Psoas muscle (tissue), 8 donors: ENCODE measurements around the gene AMH. TPM values are rescaled to one million over a fixed set of nuclear protein-coding genes. Genes with fewer than 3 reads are reported as not detected.

Source experiments
- ATAC-seq, 4 donors: fragments of 200-7000 bp; cut with Tn5 transposase; one replicate each; pipeline ENCODE4 v1.9.1; 2020; ENCODE audit warnings: moderate library complexity in 3 of 4, mild to moderate bottlenecking in 2 of 4
- DNase-seq, 2 donors: peaks; one replicate each; pipeline ENCODE4 v3.0.0-alpha.2; 2020
- H3K27ac ChIP-seq: fragments of 200-600 bp; one replicate; pipeline ENCODE4 v1.8.0; 2022
- H3K27me3 ChIP-seq, 3 donors: fragments of 200-600 bp in 1 of 3; one replicate each; pipeline versions ENCODE4 v1.6.1 to v1.8.0; 2013 to 2022; ENCODE audit warnings: low read length in 2 of 3, mild to moderate bottlenecking in 2 of 3, moderate library complexity in 1 of 3; ENCODE audit not compliant: insufficient read depth in 3 of 3
- H3K36me3 ChIP-seq, 2 donors: fragments of 200-600 bp in 1 of 2; one replicate each; pipeline versions ENCODE4 v1.6.1 to v1.8.0; 2013 to 2022; ENCODE audit warnings: low read depth in 1 of 2, mild to moderate bottlenecking in 1 of 2, moderate library complexity in 1 of 2; ENCODE audit not compliant: insufficient read depth in 1 of 2
- H3K4me1 ChIP-seq: fragments of 200-600 bp; one replicate; pipeline ENCODE4 v1.8.0; 2022
- H3K4me3 ChIP-seq: fragments of 200-600 bp; one replicate; pipeline ENCODE4 v1.8.0; 2022; ENCODE audit warnings: mild to moderate bottlenecking
- H3K9me3 ChIP-seq: fragments of 200-600 bp; one replicate; pipeline ENCODE4 v1.8.0; 2022
- WGBS, 3 donors: extraction: QIAGEN DNeasy Blood & Tissue Kit; methylation state at CpG; one replicate each; pipeline versions ENCODE4 v1.1.6 to v1.1.7; 2013; 5-methylcytosine and 5-hydroxymethylcytosine counted together
- intact Hi-C, 2 donors: fragments of 100-400 bp; cut with DNase I; formaldehyde crosslinking; loops; one replicate each; pipeline versions ENCODE4 v1.11.0 to v1.14.2; 2022
- polyA plus RNA-seq, 3 donors: library from polyadenylated mRNA; stranded (reverse); fragments of 200-250 nt; gene quantifications; one replicate each; pipeline ENCODE4 v1.2.3, GENCODE V29; 2013
- total RNA-seq, 4 donors: library from RNA; stranded (reverse); fragmentation: NEBNext Ultra II Directional in 2 of 4; extraction: Animal tissue kit (Norgen Biotek cat#: 25700) in 2 of 4; gene quantifications; one replicate each; pipeline versions ENCODE4 v1.2.1 to v1.2.4, GENCODE V29; 2021 to 2023
- TF ChIP-seq, protein P1 (sequence below): fragments of 200-600 bp; IDR thresholded peaks from one replicate; pipeline ENCODE4 v1.8.0; 2022; ENCODE audit warnings: antibody characterized with exemption
- donor health status: healthy with polysubstance abuse.
- donor health status: DM: no; HTN: no; CAD: no; lungs with moderate emphysema.
- donor health status: Bipolar disorder and iron deficiency.
- donor health status: healthy.
- donor health status: DM: yes; HTN: yes; CAD: no.
- donor health status: DM: no; HTN: no; CAD: no.
- donor health status: DM: no; HTN: no; CAD: no.
- donor health status: DM: yes; HTN: yes; CAD: no.

Gene AMH
- total and polyA plus RNA-seq, 7 donors = 0.38 to 3.6 (median 2.2) TPM

- Histone ChIP-seq H3K27me3 (no peaks in the 10 kb centered on the region), H3K4me3 (peak within 1 kb of the TSS; percentile 97), H3K4me1 (peaks cover 49% of the 10 kb centered on the region), H3K36me3 (peaks cover 0 to 23% of the 10 kb centered on the region in 2 donors), H3K9me3 (no peaks in the 10 kb centered on the region), H3K27ac (peak within 1 kb of the TSS; percentile 91)
- WGBS, 3 donors = 0% methylated on average over 61 to 80 of the region's 80 CpGs
- DNase-seq = peak; percentile 97 to 99
- intact Hi-C loops = loop anchor here (2.0 to 10.0 kb wide), 6 partner anchors 36 to 156 kb away; partner anchors contain the start of genes AP3D1 (in 1 of the 2), LSM7 (in 1 of the 2) and SPPL2B (in 1 of the 2)
- TF ChIP-seq, protein P1, sequence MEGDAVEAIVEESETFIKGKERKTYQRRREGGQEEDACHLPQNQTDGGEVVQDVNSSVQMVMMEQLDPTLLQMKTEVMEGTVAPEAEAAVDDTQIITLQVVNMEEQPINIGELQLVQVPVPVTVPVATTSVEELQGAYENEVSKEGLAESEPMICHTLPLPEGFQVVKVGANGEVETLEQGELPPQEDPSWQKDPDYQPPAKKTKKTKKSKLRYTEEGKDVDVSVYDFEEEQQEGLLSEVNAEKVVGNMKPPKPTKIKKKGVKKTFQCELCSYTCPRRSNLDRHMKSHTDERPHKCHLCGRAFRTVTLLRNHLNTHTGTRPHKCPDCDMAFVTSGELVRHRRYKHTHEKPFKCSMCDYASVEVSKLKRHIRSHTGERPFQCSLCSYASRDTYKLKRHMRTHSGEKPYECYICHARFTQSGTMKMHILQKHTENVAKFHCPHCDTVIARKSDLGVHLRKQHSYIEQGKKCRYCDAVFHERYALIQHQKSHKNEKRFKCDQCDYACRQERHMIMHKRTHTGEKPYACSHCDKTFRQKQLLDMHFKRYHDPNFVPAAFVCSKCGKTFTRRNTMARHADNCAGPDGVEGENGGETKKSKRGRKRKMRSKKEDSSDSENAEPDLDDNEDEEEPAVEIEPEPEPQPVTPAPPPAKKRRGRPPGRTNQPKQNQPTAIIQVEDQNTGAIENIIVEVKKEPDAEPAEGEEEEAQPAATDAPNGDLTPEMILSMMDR = peak; percentile 93
- ATAC-seq = peak; percentile 88 to 90 (median 88)
Measured at GRCh38 chr19:2236314-2237050, 12.6 kb upstream of the AMH start, which contains the start of the genes PLEKHJ1 and SF3A2. Gene PLEKHJ1 (minus strand): TSS chr19:2236329. CDS start chr19:2236248, 81 bp downstream. Gene SF3A2 (plus strand): TSS chr19:2236824. CDS start chr19:2243419, 6,595 bp downstream.

GRCh38 chr19:2237051-2237868 lies 11.9 kb upstream of the AMH start:
- no peaks in the 10 kb centered on the region for H3K9me3 ChIP-seq
- H3K27me3 ChIP-seq = no peaks in the 10 kb centered on the region
- H3K4me3 ChIP-seq = peak overlapping the region; percentile 97
- H3K27ac ChIP-seq = peak overlapping the region; percentile 91
- no peak for DNase-seq
- H3K36me3 ChIP-seq = peaks cover 0 to 18% of the 10 kb centered on the region in 2 donors
- TF ChIP-seq, protein P1 = no peak
- no peak for ATAC-seq
- H3K4me1 ChIP-seq = peaks cover 55% of the 10 kb centered on the region
- 33 to 38% (median 34%) methylated on average over 37 to 43 of the region's 43 CpGs for WGBS, 3 donors
- intact Hi-C loops = loop anchor here (2.0 to 10.0 kb wide), 6 partner anchors 36 to 155 kb away; partner anchors contain the start of genes AP3D1 (in 1 of the 2), LSM7 (in 1 of the 2) and SPPL2B (in 1 of the 2)

DNA sequence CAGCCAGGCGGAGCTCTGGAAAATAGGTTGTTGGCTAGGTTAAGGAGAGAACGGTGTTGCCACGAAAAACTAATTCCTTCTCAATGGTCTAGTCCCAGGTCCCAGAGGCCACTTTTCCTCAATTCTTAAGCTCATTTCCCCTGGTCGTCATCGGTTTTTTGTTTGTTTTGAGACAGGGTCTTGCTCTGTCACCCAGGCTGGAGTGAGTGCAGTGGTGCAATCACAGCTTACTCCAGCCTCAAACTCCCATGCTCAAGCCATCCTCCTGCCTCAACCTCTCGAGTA lies 11.3 kb upstream of the AMH start:
- DNase-seq (no peak), ATAC-seq (no peak)
- Histone ChIP-seq H3K27me3 (no peaks in the 10 kb centered on the region), H3K4me1 (peaks cover 59% of the 10 kb centered on the region), H3K27ac (peak overlapping the region; percentile 91), H3K36me3 (peaks cover 0 to 12% of the 10 kb centered on the region in 2 donors), H3K9me3 (no peaks in the 10 kb centered on the region), H3K4me3 (peak overlapping the region; percentile 97)
- TF ChIP-seq, protein P1 = no peak
- intact Hi-C loops = loop anchor here (2.0 to 10.0 kb wide), 6 partner anchors 35 to 154 kb away; partner anchors contain the start of genes AP3D1 (in 1 of the 2), LSM7 (in 1 of the 2) and SPPL2B (in 1 of the 2)
- 55 to 58% (median 56%) methylated on average over 6 of the region's 6 CpGs for WGBS, 3 donors

GRCh38 chr19:2239173-2239572 lies 9.9 kb upstream of the AMH start:
- DNase-seq (no peak), ATAC-seq (no peak)
- H3K36me3 ChIP-seq = peaks cover under 1 to 11% of the 10 kb centered on the region in 2 donors
- no peaks in the 10 kb centered on the region for H3K9me3 ChIP-seq
- H3K27ac ChIP-seq = peak overlapping the region; percentile 81
- TF ChIP-seq, protein P1 = no peak
- intact Hi-C loops = loop anchor here (5.0 to 10.0 kb wide), 5 partner anchors 76 to 153 kb away; partner anchors contain the start of genes AP3D1 (in 1 of the 2), LSM7 (in 1 of the 2) and SPPL2B (in 1 of the 2)
- H3K4me1 ChIP-seq = peaks cover 70% of the 10 kb centered on the region
- peak overlapping the region; percentile 97 for H3K4me3 ChIP-seq
- no peaks in the 10 kb centered on the region for H3K27me3 ChIP-seq
- WGBS, 3 donors = 51 to 62% (median 55%) methylated on average over 10 of the region's 10 CpGs
